ENCODE data around the gene ZBTB16.

The ZBTB16 gene

GRCh38 chr11:114250993-114251814 is 191.7 kb downstream of the ZBTB16 start:
- no peak for FAIRE-seq

GRCh38 chr11:114251815-114252337 is 192.4 kb downstream of the ZBTB16 start:
- no peak for FAIRE-seq

DNA sequence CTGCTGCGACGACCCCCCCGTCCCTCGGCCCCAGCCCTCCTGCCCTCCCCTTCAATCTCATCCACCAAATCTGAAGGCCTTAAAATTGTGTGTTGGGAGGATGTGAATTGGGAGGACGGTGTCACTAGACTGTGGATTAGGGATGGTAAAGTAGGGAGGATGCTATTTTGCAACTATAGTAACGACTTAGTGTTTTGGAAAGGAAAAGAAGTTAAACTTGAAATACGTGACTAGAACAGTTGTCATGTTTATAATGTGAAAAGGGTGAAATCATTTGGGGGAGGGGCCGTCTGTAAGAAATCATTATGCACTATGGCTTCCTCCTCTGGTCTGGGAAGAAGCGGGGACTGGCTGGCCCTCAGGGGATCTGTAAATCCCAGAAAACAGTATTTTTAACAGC is 193.3 kb downstream of the ZBTB16 start:
- FAIRE-seq: no peak

DNA sequence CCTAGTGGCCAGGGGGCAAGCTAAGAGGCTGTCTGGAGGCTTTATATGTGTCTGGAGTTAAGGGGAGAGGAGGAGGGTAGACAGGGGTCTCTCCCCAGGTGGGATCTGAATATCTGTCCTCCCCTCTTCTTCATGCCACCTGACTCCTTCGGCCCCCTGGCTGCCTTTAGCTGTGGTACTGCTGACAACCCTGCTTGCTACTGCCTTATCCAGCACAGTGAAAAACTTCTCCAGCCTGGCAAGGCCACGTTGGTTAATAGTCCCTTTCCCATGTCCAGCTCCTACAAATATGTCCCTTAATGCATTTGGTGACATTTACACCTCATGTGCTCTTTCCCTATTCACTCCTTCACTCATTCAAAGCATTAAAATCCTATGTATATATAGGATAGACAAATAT is 194.3 kb downstream of the ZBTB16 start:
- FAIRE-seq: no peak

GRCh38 chr11:114254571-114255146 is 195.1 kb downstream of the ZBTB16 start:
- FAIRE-seq: no peak

DNA sequence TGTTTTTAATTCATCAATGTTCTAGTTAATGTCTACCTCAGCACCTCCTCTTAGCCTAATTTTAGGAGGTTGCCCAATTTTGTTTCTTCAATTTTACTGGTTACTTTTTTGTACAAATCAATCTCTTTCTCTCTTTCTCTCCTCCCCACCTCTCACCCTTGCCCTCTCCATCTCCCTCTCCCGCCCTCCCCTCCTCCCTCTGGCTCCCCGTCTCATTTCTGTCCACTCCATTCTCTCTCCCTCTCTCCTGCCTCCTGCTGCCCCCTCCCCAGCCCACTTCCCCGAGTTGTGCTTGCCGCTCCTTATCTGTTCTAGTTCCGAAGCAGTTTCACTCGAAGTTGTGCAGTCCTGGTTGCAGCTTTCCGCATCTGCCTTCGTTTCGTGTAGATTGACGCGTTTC is 195.8 kb downstream of the ZBTB16 start:
- no peak for FAIRE-seq

- no peak for FAIRE-seq
Observed at GRCh38 chr11:114256176-114256966, 196.9 kb downstream of the ZBTB16 start.

DNA sequence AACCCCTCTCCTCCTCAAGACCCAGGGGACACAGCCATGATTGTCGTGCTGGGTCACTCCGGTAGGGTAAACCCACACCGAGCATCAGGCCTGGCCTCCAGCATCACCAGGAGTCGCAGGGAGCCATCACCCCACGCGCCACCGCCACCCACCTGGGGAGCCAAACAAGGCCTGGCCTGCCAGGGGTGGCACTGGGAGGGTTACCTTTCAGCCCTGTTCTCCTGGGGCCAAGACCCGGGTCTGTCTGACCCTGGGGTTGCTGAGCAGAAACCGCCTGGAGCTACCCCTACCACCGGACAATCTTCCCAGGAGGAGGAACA is 197.4 kb downstream of the ZBTB16 start:
- no peak for FAIRE-seq

GRCh38 chr11:114257621-114258558 is 198.4 kb downstream of the ZBTB16 start:
- FAIRE-seq: no peak

- FAIRE-seq: no peak
Observed at GRCh38 chr11:114258696-114259095, 199.2 kb downstream of the ZBTB16 start.

DNA sequence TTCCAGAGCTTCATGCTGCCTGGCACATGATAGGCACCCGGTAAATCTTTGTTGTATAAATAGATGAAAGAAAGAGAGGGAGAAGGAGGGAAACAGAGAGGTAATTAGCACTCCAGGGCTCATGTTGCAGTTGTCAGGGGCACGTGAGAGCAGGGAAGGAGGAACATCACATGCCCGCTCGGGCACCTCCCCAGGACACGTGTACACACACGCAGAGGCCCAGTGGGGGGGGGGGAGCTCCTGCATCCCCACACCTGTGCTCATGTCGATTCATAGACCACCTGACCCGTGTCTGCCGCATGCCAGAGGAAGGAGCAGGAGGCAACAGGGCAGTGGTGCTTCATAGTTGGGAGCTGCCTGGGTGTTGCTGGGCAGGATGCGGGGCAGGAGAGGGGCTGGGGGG is 199.6 kb downstream of the ZBTB16 start:
- no peak for FAIRE-seq

- no peak for FAIRE-seq
Observed at GRCh38 chr11:114259551-114259983, 200.1 kb downstream of the ZBTB16 start.

- no peak for FAIRE-seq
Observed at GRCh38 chr11:114260077-114260476, 200.6 kb downstream of the ZBTB16 start.

DNA sequence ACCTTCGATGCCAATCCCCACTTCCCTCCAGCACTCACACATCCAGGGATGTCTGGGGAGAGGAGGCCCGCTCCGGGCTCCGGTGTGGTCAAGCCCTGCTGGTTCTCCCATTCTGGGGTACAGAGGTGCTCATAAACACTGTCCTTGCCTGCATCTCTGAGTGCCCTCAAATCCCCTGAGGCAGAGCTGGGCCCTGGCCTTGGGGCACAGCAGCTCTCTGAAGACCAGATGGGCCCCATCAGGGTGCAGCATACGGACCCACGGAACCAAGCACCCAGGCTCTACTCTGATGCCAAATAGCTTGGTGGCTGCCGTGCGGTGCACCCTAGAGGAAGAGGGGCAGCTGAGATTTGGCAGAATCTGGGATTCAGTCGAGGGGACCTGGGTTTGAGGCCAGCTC is 201.0 kb downstream of the ZBTB16 start:
- FAIRE-seq: no peak

DNA sequence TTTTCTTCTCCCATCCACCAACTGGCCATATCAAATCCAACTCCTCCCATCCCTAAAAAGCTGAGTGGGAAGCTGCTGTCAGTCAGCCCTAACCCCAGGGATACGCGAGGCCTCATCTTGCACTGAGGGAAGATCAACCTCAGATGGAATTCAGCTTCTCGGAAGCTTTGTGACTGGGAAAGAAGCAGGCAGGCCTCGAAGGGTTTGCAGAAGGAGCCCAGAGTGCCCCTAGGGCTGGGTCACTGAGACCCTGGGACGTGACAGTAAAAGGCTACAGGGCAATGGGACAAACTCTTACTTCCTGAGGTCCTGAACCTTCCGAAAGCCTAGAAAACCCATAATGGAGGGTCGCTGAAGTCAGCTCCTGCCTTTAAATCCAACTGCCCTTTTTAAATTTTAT is 202.3 kb downstream of the ZBTB16 start:
- no peak for FAIRE-seq

DNA sequence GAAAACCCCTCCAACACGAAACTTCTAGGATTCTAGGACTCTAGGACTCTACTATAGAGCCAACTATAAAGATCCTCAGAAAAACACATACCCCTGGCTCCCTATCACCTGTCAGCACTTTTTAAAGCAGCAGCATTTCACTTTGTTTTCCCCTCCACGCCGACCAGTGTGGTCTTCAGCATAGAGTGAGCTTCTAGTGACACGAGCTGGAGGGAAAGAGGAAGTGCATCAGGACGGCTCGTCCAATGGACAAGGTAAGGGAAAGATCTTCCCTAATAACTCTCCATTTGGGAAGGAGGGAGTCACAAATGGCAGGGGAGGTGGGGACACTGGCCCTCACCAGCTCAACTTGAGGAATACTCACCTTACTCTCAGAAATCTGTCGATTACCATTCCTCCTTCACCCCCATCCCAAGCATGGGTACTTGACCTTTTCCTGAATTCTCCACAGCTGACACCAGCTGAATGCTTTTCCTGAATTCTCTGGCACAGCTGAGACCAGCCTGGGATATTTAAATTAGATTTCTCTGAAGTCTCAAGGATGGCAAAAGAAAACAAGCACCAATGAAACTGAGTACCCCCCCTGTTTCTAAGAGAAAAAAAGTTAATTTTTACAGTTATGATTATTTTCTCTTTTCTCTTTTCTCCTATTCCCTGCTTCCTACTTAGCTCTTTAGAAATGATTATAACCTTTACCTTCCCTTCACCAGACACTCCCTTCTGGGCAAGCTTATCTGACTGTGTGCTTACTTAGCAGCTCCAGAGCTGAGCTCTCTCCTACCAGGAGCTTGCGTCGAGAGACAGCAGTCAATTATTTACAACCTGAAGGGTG is 203.4 kb downstream of the ZBTB16 start:
- FAIRE-seq: peak; percentile 57

GRCh38 chr11:114263513-114264170 is 204.1 kb downstream of the ZBTB16 start:
- no peak for FAIRE-seq

- no peak for FAIRE-seq
Observed at GRCh38 chr11:114264381-114264780, 204.9 kb downstream of the ZBTB16 start.

DNA sequence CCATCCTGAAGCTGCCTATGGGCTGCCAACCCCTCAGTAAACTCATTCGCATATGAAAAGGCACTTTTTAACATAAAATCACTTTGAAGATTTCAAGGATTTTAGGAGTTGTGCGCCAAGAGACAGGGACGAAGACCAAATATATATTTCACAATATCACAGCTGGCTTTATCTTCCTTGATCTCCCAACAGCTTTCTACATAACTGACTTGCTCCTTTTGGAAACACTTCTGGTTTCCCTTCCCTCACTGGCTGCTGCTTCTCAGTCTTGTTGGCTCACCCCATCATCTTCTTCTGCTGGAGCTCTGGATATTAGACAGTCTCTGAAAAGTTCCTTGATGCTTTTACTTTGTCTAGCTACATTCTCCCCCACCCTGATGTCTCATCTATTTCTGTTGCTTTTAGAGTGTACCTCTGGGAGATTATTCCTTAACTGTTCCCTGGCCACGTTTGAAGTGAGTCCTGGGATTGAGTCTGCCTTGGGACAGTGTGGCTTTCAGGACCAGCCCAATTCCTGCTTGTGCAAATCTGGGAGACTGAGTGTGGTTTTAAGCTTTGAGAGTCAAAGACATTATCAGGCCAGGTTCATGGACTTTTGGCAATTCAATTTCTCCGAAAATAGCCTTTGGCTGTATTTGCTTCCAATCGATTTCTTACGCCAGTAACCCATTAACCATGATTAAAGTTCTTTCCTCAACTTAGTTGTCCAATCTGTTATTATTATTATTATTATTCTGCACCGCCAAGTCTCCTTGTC is 205.8 kb downstream of the ZBTB16 start:
- no peak for FAIRE-seq

GRCh38 chr11:114269498-114269897 is 210.0 kb downstream of the ZBTB16 start:
- no peak for FAIRE-seq

Data from endometrium (tissue), 2 donors.